CD14-positive monocyte (primary cell): ENCODE measurements around the gene TMX3. TPM values are rescaled to one million over a fixed set of nuclear protein-coding genes. Genes with fewer than 3 reads are reported as not detected.

Experiments used
- DNase-seq, 3 donors: peaks; one replicate each; pipeline ENCODE4 v3.0.0-alpha.2; 2011 to 2022
- H2AFZ ChIP-seq: 2 replicates; pipeline ENCODE4 v1.6.0; 2012; ENCODE audit warnings: mild to moderate bottlenecking, low read depth, low read length, inconsistent platforms; ENCODE audit not compliant: insufficient read depth, poor library complexity, severe bottlenecking
- H3K27ac ChIP-seq, 2 donors: 1 replicate in 1 of 2; 2 replicates in 1 of 2; pipeline ENCODE4 v1.5.1; 2012 to 2013; ENCODE audit warnings: low read length in 2 of 2, control low read depth in 1 of 2, inconsistent platforms in 1 of 2, low read depth in 1 of 2, mild to moderate bottlenecking in 1 of 2
- H3K27me3 ChIP-seq, 2 donors: one replicate each; pipeline versions ENCODE4 v1.6.0 to v1.6.1; 2011 to 2013; ENCODE audit warnings: low read length in 2 of 2; ENCODE audit not compliant: control insufficient read depth in 2 of 2, insufficient read depth in 2 of 2
- H3K36me3 ChIP-seq, 2 donors: replicated peaks in 1 of 2; 1 replicate in 1 of 2; 2 replicates in 1 of 2; pipeline versions ENCODE4 v1.5.1 to v1.6.1; 2012 to 2013; ENCODE audit warnings: low read length in 2 of 2, control low read depth in 1 of 2, inconsistent platforms in 1 of 2, mild to moderate bottlenecking in 1 of 2; ENCODE audit not compliant: insufficient read depth in 2 of 2, control insufficient read depth in 1 of 2
- H3K4me1 ChIP-seq, 2 donors: 1 replicate in 1 of 2; 2 replicates in 1 of 2; pipeline versions ENCODE4 v1.5.1 to v1.6.1; 2012 to 2013; ENCODE audit warnings: low read length in 2 of 2, control low read depth in 1 of 2, inconsistent platforms in 1 of 2, mild to moderate bottlenecking in 1 of 2, moderate library complexity in 1 of 2; ENCODE audit not compliant: insufficient read depth in 2 of 2, control insufficient read depth in 1 of 2
- H3K4me2 ChIP-seq: replicated peaks from 2 replicates; pipeline ENCODE3; 2012; ENCODE audit warnings: low read length, moderate library complexity, mild to moderate bottlenecking; ENCODE audit not compliant: poor library complexity, severe bottlenecking; ENCODE audit errors: extremely low read depth
- H3K4me3 ChIP-seq, 3 experiments: fragments of 200-600 bp in 1 of 3; sonication (generic) in 1 of 3; replicated peaks in 1 of 3; 1 replicate in 2 of 3; 2 replicates in 1 of 3; pipeline ENCODE4 v1.5.1; 2011 to 2013; ENCODE audit warnings: low read length in 3 of 3, mild to moderate bottlenecking in 3 of 3, control low read depth in 2 of 3, low read depth in 2 of 3, inconsistent platforms in 1 of 3, moderate library complexity in 1 of 3
- H3K79me2 ChIP-seq: 2 replicates; pipeline ENCODE4 v1.6.0; 2012; ENCODE audit warnings: mild to moderate bottlenecking, control low read depth, inconsistent platforms, low read length, moderate library complexity; ENCODE audit not compliant: insufficient read depth
- H3K9ac ChIP-seq: 2 replicates; pipeline ENCODE4 v1.6.0; 2017; ENCODE audit warnings: low read length, mild to moderate bottlenecking; ENCODE audit not compliant: insufficient read depth, poor library complexity, severe bottlenecking
- H3K9me3 ChIP-seq, 2 donors: replicated peaks in 1 of 2; 1 replicate in 1 of 2; 2 replicates in 1 of 2; pipeline versions ENCODE4 v1.5.1 to v1.6.1; 2012 to 2013; ENCODE audit warnings: low read length in 2 of 2, control low read depth in 1 of 2; ENCODE audit not compliant: control insufficient read depth in 1 of 2, insufficient read depth in 1 of 2
- H4K20me1 ChIP-seq: 2 replicates; pipeline ENCODE4 v1.6.0; 2012; ENCODE audit warnings: mild to moderate bottlenecking, low read length, control low read depth, moderate library complexity; ENCODE audit not compliant: insufficient read depth
- H3K27ac Mint-ChIP-seq, 7 donors: one replicate each; pipeline ENCODE4 v1.8.0; 2020; ENCODE audit warnings: mild to moderate bottlenecking in 7 of 7, mixed read lengths in 7 of 7, moderate library complexity in 6 of 7, inconsistent platforms in 2 of 7
- H3K27me3 Mint-ChIP-seq, 3 donors: one replicate each; pipeline ENCODE4 v1.8.0; 2021 to 2022; ENCODE audit warnings: low read depth in 3 of 3, mild to moderate bottlenecking in 3 of 3, mixed read lengths in 3 of 3, moderate library complexity in 3 of 3, inconsistent platforms in 1 of 3
- H3K36me3 Mint-ChIP-seq, 2 donors: one replicate each; pipeline ENCODE4 v1.8.0; 2020; ENCODE audit warnings: mixed read lengths in 2 of 2, inconsistent platforms in 1 of 2, mild to moderate bottlenecking in 1 of 2
- H3K4me1 Mint-ChIP-seq: one replicate; pipeline ENCODE4 v1.8.0; 2020; ENCODE audit warnings: mild to moderate bottlenecking, mixed read lengths
- H3K4me3 Mint-ChIP-seq, 2 donors: one replicate each; pipeline ENCODE4 v1.8.0; 2020; ENCODE audit warnings: mild to moderate bottlenecking in 2 of 2, mixed read lengths in 2 of 2, moderate library complexity in 1 of 2
- H3K9me3 Mint-ChIP-seq, 7 donors: one replicate each; pipeline ENCODE4 v1.8.0; 2020 to 2022; ENCODE audit warnings: mixed read lengths in 7 of 7, mild to moderate bottlenecking in 6 of 7, moderate library complexity in 6 of 7, inconsistent platforms in 2 of 7
- CTCF ChIP-seq: fragments of 200-600 bp; IDR thresholded peaks from one replicate; pipeline ENCODE4 v1.8.0; 2022; ENCODE audit warnings: antibody characterized with exemption, mild to moderate bottlenecking
- WGBS: methylation state at CpG from one replicate; pipeline ENCODE4 v1.1.5; 2013; ENCODE audit warnings: missing lambda C conversion rate; ENCODE audit not compliant: insufficient coverage; 5-methylcytosine and 5-hydroxymethylcytosine counted together
- intact Hi-C, 2 donors: fragments of 100-400 bp; cut with micrococcal nuclease; formaldehyde crosslinking; loops; one replicate each; pipeline versions ENCODE4 v1.15.0 to v1.15.1; 2023
- polyA plus RNA-seq, 3 donors: library from polyadenylated mRNA; depleted of rRNA in 1 of 3; unstranded in 2 of 3; stranded (reverse) in 1 of 3; fragments of 300-500 nt in 2 of 3; fragments of >200 nt in 1 of 3; fragmentation: Illumina TruSeq in 2 of 3; gene quantifications; 1 replicate in 2 of 3; 2 replicates in 1 of 3; pipeline ENCODE4 v1.2.3, GENCODE V29; 2012 to 2021

Gene TMX3
- polyA plus RNA-seq, 3 donors: 13.7 to 37.7 (median 16.5) TPM

GRCh38 chr18:68696937-68697336 lies 18.0 kb downstream of the TMX3 start:
- intact Hi-C loops: no loop called here
- no CpG with 5 or more reads among the region's 2 CpGs for WGBS
- Mint-ChIP-seq H3K27me3 (peaks cover 0 to 2% (median 0%) of the 10 kb centered on the region in 3 donors), H3K4me3 (no peak overlapping the region), H3K36me3 (peaks cover 59 to 89% of the 10 kb centered on the region in 2 donors), H3K4me1 (no peaks in the 10 kb centered on the region), H3K9me3 (peaks cover 0 to 10% (median 0%) of the 10 kb centered on the region in 7 donors), H3K27ac (no peak overlapping the region)
- H3K4me3 ChIP-seq: no peak overlapping the region
- H3K9ac ChIP-seq: no peak overlapping the region
- no peak overlapping the region for H2AFZ ChIP-seq
- H3K4me2 ChIP-seq: no peak overlapping the region
- no peak overlapping the region for H3K27ac ChIP-seq
- no peaks in the 10 kb centered on the region for H3K79me2 ChIP-seq
- H3K9me3 ChIP-seq: no peaks in the 10 kb centered on the region
- no peak for DNase-seq
- no peaks in the 10 kb centered on the region for H3K4me1 ChIP-seq
- peaks cover 73 to 90% of the 10 kb centered on the region in 2 donors for H3K36me3 ChIP-seq
- no peaks in the 10 kb centered on the region for H3K27me3 ChIP-seq
- H4K20me1 ChIP-seq: no peaks in the 10 kb centered on the region
- no peak for TF ChIP-seq CTCF

- H3K27me3 ChIP-seq: no peaks in the 10 kb centered on the region
- WGBS: 92% methylated on average over 9 of the region's 11 CpGs
- Mint-ChIP-seq H3K4me1 (no peaks in the 10 kb centered on the region), H3K27me3 (peaks cover 0 to 2% (median 0%) of the 10 kb centered on the region in 3 donors), H3K4me3 (no peak overlapping the region), H3K27ac (no peak overlapping the region), H3K36me3 (peaks cover 54 to 78% of the 10 kb centered on the region in 2 donors), H3K9me3 (peaks cover 0 to 10% (median 0%) of the 10 kb centered on the region in 7 donors)
- H3K79me2 ChIP-seq: no peaks in the 10 kb centered on the region
- H3K4me3 ChIP-seq: no peak overlapping the region
- H3K9ac ChIP-seq: no peak overlapping the region
- no peak overlapping the region for H3K27ac ChIP-seq
- H2AFZ ChIP-seq: no peak overlapping the region
- H3K4me2 ChIP-seq: no peak overlapping the region
- intact Hi-C loops: no loop called here
- H4K20me1 ChIP-seq: no peaks in the 10 kb centered on the region
- H3K4me1 ChIP-seq: no peaks in the 10 kb centered on the region
- no peaks in the 10 kb centered on the region for H3K9me3 ChIP-seq
- H3K36me3 ChIP-seq: peaks cover 77 to 96% of the 10 kb centered on the region in 2 donors
- no peak for DNase-seq
- no peak for TF ChIP-seq CTCF
Measured at GRCh38 chr18:68694316-68694715, 20.6 kb downstream of the TMX3 start.
